GM12892 (cell line): ENCODE results near the gene VSIG8.

Experiments
- POLR2A ChIP-seq: IDR thresholded peaks from 2 replicates; pipeline ENCODE4 v1.6.1; 2011; ENCODE audit warnings: low read depth, low read length, control low read depth
- POLR2AphosphoS5 ChIP-seq: IDR thresholded peaks from 2 replicates; pipeline ENCODE4 v1.6.1; 2011; ENCODE audit warnings: low read depth, low read length, control low read depth
- TAF1 ChIP-seq: IDR thresholded peaks from 2 replicates; pipeline ENCODE4 v1.6.1; 2011; ENCODE audit warnings: low read depth, mild to moderate bottlenecking, control low read depth, low read length, borderline replicate concordance

DNA sequence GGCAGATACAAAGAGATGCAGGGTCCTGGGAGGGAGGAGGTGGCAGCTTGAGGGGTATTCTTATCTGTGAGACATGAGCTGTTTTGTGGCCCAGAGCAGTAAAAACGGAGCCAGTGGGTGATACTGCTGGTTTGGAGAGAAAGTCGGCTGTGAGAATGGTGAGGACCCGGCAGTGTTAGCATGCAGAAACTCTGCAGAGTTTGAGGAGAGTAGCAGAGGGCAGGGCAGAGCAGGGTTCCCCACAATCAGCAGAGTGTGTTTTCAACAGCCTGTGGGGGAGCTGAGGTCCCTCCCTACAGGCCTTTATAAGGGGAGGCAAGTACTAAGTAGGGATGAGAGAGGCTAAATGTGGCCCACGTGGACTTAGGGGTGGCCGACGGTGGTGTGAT lies 35.4 kb downstream of the VSIG8 start:
- TF ChIP-seq POLR2A (no peak), POLR2AphosphoS5 (no peak), TAF1 (no peak)
